Measurements from ENCODE around the gene PFKFB3.

DNA sequence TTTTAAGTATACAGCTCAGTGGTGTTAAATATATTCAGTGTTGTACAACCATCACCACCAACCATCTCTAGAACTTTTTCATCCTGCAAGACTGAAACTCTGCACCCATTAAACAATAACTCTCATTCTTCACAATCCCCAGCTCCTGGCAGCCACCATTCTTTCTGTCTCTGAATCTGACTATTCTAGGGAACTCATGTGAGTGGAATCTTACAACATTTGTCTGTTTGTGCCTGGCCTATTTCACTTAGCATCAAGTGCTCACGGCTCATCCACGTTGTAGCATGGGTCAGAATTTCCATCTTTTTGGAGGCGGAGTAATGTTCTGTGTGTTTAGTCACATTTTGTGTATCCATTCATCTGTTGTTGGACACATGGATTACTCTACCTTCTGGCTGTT lies 40.8 kb upstream of the PFKFB3 start:
- TF ChIP-seq, protein P1, sequence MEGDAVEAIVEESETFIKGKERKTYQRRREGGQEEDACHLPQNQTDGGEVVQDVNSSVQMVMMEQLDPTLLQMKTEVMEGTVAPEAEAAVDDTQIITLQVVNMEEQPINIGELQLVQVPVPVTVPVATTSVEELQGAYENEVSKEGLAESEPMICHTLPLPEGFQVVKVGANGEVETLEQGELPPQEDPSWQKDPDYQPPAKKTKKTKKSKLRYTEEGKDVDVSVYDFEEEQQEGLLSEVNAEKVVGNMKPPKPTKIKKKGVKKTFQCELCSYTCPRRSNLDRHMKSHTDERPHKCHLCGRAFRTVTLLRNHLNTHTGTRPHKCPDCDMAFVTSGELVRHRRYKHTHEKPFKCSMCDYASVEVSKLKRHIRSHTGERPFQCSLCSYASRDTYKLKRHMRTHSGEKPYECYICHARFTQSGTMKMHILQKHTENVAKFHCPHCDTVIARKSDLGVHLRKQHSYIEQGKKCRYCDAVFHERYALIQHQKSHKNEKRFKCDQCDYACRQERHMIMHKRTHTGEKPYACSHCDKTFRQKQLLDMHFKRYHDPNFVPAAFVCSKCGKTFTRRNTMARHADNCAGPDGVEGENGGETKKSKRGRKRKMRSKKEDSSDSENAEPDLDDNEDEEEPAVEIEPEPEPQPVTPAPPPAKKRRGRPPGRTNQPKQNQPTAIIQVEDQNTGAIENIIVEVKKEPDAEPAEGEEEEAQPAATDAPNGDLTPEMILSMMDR (IDR thresholded peaks at IDR 0.05; ENCODE audit: insufficient read depth, low read length, poor library complexity, severe bottlenecking): no peak
- no peak for TF ChIP-seq EZH2phosphoT487 (conservative IDR thresholded peaks at IDR 0.05; ENCODE audit: low read length)

Measured in SU-DHL-6 (cell line).